NCI-H345 treated with DMSO at 0.1 percent for 48 hours (cell line): ENCODE results near the gene ATP4A.
"Not testable (repeated sequence)": the region's sequence is repeated elsewhere in the genome, so short reads cannot be mapped to it uniquely, and the experiment has no call there.

Source experiments
- DNase-seq: peaks from one replicate; lab custom pipeline; 2025; ENCODE audit not compliant: unreplicated experiment; lab: John Stamatoyannopoulos, UW

The ATP4A gene

DNA sequence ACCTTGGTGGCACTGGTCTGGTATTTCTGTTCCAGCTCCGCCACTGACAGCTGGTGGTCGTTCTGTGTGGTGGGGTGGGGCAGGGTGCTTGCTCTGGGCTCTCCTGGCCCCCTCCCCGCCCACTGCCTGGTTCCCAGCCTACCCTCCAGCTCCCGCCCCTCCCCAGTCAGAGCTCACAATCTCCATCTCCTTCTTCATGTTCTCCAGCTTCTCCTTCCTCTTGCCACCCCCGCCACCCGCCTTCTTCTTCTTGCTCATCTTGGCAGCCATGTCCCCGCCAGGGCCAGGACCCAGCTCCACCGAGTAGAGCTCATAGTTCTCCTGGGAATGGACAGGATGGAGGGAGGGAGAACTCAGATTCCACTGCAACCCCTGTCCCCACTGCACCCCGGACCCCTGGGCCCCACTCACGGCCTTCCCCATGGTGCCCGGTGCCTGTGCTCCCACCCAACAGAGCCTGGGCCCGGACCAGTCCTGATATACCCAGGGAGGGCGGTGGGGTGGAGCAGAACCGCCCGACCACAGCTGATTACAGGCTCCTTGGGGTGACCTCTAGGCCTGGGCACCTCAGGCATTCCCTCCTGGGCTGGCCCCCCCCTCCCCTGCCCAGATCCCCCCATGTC is at the start of gene ATP4A:
TSS of gene ATP4A (minus strand) at position 452 of the 623 bp plus-strand sequence. CDS start at position 423, 29 bp downstream.
- DNase-seq, result no peak

- peak; percentile 98 for DNase-seq
Observed at GRCh38 chr19:35612559-35613321, 49.3 kb upstream of the ATP4A start, which contains the start of gene HAUS5. Gene HAUS5, plus strand, starts transcription at chr19:35612735. Its CDS starts 60 bp downstream, at chr19:35612795.

DNA sequence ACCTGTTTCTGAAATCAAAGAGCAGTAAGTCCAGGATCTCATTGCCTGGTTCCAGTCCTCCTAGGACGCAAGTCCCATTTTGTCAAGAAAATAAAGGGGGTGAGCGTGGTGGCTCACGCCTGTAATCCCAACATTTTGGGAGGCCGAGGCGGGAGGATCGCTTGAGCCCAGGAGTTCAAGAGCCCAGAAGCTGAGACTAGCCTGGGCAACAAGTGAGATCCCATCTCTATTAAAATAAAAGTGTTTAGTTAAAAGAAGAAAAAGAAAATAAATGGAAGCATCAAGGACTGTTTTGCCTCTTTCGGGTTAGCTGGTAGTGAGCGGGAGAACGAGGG is 48.7 kb upstream of the ATP4A start:
- no peak for DNase-seq

GRCh38 chr19:35609851-35610353 is 46.4 kb upstream of the ATP4A start:
- no peak for DNase-seq

DNA sequence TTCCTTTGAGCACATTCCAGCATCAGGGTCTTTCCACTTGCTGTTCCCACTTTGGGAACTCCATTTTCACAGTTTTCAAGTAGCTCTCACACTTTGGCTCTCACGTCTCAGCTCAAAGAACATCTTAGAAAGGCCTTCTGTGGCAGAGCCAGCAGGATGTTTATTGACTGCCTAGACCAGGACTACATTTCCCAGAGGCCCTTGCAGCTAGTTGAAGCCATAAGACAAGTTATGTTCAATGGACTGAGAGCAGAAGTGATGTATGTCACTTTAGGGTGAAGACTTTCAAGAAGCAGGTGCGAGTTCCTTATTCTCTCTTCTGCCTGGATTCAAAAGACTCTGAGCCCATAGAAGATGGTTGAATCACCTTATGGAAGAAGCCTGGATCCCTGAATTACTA is 44.8 kb upstream of the ATP4A start:
- no peak for DNase-seq

DNA sequence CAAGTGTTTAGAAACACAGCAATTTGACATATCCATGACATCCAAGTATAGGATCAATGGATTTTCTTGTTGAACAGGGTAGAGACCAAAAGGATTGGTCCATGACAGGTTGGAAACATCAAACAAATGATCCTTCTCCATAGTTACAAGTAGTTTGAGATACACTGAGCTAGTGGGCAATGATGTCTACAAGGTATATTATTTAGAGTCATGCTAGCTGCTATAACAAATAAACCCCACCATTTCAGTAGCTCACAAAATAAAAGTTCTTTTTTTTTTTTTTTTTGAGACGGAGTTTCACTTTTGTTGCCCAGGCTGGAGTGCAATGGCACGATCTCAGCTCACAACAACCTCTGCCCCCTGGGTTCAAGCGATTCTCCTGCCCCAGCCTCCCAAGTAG is 44.2 kb upstream of the ATP4A start:
- DNase-seq, result no peak

GRCh38 chr19:35607170-35607569 is 43.7 kb upstream of the ATP4A start:
- not testable (repeated sequence) for DNase-seq

DNA sequence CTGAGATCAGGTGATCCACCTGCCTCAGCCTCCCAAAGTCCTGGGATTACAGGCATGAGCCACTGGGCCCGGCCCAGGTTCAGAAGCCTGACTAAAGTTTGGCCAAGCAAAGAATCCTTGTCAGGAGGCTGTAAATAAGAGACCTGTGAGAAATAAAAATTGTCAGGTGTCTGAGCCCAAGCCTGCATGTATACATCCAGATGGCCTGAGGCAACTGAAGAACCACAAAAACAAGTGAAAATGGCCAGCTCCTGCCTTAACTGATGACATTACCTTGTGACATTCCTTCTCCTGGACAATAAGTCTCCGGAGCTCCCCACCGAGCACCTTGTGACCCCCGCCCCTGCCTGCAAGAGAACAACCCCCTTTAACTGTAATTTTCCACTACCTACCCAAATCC is 41.0 kb upstream of the ATP4A start:
- DNase-seq, result not testable (repeated sequence)

DNA sequence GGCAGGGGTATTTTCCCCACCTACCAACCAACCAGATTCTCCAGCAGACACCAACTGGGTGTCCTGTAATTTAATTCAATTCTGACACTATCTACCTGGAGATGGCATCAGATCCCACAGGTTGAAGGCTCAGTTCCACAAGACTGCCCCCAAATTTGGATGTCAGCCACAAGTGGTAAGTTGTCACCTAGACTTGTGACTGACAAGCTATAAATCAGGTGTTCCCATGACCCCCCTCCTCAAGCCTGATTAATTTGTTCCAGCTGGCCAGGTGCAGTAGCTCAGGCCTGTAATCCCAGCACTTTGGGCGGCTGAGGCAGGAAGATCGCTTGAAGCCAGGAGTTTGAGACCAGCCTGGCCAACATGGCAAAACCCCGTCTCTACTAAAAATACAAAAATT is 38.5 kb upstream of the ATP4A start:
- DNase-seq, result no peak

DNA sequence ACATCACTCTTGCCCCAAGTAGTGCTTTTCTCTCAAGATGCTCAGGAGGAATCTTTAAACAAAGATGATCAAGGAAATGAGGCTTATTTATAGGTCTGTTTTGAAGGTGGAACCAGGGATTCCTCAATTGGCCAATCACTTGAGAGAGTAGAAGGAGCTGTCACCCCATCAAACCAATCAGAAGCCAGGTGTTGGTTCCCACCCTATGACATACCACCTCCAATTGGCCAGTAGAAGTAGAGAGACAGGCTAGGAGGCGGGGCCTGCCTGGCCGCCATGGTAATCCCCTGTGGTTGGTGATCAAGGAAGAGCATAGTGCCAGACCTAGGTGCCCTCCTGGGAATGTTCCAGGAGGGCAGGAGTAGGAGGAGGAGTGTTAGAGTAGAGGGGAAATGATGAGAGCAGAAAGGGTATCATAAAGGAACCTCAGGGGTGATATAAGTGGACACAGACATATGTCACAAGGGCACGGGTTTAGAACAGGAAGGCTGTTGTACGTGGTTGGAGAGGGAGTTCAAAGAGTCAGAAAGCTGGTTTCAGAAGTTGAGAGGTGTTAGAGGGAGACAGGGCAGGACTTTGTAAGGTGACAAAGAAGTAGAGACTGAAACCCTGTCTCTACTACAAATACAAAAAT is 33.0 kb upstream of the ATP4A start:
- DNase-seq, result no peak

DNA sequence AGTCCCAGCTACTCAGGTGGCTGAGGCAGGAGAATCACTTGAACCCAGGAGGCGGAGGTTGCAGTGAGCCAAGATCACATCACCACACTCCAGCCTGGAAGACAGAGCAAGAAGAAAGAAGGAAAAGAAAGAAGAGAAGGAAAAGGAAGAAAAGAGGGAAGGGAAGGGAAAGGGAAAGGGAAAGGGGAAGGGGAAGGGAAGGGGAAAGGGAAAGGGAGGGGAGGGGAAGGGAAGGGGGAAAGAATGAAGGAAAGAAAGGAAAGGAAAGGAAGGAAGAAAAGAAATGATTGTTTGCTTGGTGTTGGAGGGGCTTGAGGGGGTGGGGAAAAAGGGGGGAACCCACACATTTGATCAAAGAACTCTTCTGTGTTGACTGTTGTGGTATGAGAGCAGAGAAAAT is 32.5 kb upstream of the ATP4A start:
- no peak for DNase-seq

- not testable (repeated sequence) for DNase-seq
Observed at GRCh38 chr19:35595026-35595425, 31.6 kb upstream of the ATP4A start.

DNA sequence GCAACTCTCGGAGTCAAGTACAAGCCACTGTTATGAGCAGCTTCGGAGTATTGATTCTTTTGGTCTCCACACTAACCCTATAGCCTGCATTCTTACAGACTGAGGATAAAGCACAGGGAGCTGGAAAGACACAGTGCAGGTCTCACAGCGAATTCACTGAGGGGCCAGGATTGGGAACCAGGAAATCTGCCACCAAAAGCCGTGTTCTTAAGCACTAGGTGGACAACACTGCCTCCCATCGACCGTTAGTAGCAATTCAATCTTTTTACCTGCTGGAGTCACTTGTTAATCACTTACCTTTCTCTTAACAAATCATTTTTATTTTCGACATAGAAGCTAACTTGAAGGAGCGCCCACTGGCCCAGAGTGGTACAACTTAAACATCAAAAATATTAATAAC is 28.8 kb upstream of the ATP4A start:
- peak; percentile 36 for DNase-seq

GRCh38 chr19:35590875-35591274 is 27.4 kb upstream of the ATP4A start:
- no peak for DNase-seq

DNA sequence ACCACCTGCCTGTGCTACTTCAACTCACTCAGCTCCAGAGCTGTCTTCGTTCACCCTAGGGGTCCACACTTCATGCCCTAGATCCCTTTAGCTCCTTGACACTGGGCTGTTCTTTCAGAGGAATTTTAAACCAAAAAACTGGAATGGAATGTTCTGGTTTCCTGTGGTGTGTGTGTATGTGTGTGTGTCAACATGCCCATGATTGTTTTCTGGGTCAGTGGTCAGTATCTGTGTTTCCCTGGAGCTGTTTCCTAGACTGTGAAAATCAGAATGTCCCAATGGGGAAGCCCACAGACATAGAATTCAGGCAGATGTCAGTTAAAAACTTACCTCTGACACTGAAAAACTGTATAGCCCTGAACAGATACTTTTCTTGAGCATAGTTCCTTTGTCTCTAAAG is 23.9 kb upstream of the ATP4A start:
- DNase-seq, result no peak

- no peak for DNase-seq
Observed at GRCh38 chr19:35585848-35586247, 22.4 kb upstream of the ATP4A start, which contains the start of gene PMIS2. Gene PMIS2, plus strand, starts transcription at chr19:35586173. Its CDS starts 87 bp downstream, at chr19:35586260.

DNA sequence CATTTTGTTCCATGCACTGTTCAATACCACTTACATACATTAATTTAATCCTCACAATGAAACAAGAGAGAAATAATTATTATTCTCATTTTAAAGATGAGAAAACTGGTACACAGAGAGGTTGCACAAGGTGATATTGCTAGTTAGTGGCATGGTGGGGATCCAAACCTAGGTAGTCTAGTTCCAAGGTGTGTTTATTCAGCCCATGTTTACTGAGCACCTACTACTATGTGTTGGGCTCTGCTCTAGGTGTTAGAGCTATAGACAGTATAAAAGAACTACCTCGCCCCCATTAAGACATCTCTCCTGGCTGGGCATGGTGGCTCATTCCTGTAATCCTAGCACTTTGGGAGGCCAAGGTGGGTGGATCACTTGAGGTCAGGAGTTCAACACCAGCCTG is 19.3 kb upstream of the ATP4A start:
- DNase-seq, result no peak

DNA sequence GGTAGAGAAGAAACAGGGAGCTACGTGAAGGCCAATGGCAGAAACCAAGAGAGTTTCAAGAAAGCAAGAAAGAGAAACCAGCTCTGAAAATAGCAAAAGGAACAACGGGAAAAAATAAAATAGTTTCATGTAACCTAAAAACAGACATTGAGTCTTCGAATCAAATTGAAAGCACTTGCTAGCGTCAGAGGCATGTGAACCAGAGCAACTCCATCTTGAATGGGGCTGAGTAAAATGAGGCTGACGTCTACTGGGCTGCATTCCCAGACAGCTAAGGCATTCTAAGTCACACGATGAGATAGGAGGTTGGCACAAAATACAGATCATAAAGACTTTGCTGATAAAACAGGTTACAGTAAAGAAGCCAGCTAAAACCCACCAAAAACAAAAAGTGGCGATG is 15.2 kb upstream of the ATP4A start:
- DNase-seq, result no peak

DNA sequence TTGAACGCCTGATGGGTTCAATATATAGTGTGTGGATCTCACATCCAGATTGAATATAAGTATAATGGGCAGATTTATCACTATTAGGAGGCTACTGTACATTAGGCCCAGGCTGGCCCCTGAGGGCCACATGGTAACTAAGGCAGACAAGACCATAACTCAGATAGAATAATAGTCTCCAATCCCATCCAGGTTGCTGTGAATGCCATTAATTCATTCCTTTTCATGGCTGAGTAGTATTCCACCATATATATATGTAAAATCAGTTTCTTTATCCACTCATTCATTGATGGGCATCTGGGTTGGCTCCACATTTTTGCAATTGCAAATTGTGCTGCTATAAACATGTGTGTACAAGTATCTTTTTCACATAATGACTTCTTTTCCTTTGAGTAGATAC is 14.5 kb upstream of the ATP4A start:
- no peak for DNase-seq

- DNase-seq, result no peak
Observed at GRCh38 chr19:35571406-35571965, 8.0 kb upstream of the ATP4A start.

- no peak for DNase-seq
Observed at GRCh38 chr19:35569281-35569781, 5.9 kb upstream of the ATP4A start.
